SK-N-MC (cell line): ENCODE data around the gene ZCCHC24.

Source experiments
- EZH2 ChIP-seq: fragments of 200-600 bp; sonication (generic); IDR thresholded peaks from one replicate; pipeline ENCODE4 v1.6.1; 2017; ENCODE audit warnings: antibody characterized with exemption
- POLR2AphosphoS5 ChIP-seq: IDR thresholded peaks from 2 replicates; pipeline ENCODE4 v1.6.1; 2012; ENCODE audit warnings: mild to moderate bottlenecking, low read depth, low read length, borderline replicate concordance

DNA sequence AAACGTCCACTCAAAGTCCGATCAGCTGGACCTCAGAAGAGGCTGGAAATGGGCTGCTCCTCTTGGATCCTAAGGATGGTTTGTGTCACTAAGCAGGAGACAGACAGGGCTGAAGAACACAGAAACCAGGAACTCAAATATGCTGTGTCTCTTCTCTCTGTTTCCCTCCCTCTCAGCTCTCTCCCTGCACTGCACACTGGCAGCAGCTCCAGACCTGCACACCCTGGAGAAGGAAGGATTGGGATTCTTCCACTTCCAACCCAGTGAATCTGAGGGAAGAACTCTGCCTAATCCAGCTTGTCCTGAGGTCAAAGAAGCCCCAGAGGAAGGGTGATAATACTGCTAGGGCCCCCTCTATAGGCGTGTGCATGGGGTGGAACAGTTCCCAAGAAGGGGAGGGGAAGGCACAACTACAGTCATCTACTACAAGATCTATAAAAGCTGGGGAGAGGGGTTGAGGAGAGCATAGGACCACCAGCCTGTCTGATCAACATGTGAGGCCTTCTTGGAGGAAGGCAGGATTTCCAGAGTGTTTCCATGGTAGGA is 22.7 kb upstream of the ZCCHC24 start:
- no peak for TF ChIP-seq EZH2
- TF ChIP-seq POLR2AphosphoS5: no peak
